GM21360 (cell line): Measurements from ENCODE around the gene TRAPPC5.

Experiments used
- ATAC-seq: cut with Tn5 transposase; IDR thresholded peaks from one replicate; pipeline ENCODE4 v1.9.1; 2021; ENCODE audit warnings: mild to moderate bottlenecking, moderate library complexity; ENCODE audit not compliant: unreplicated experiment

Gene TRAPPC5

DNA sequence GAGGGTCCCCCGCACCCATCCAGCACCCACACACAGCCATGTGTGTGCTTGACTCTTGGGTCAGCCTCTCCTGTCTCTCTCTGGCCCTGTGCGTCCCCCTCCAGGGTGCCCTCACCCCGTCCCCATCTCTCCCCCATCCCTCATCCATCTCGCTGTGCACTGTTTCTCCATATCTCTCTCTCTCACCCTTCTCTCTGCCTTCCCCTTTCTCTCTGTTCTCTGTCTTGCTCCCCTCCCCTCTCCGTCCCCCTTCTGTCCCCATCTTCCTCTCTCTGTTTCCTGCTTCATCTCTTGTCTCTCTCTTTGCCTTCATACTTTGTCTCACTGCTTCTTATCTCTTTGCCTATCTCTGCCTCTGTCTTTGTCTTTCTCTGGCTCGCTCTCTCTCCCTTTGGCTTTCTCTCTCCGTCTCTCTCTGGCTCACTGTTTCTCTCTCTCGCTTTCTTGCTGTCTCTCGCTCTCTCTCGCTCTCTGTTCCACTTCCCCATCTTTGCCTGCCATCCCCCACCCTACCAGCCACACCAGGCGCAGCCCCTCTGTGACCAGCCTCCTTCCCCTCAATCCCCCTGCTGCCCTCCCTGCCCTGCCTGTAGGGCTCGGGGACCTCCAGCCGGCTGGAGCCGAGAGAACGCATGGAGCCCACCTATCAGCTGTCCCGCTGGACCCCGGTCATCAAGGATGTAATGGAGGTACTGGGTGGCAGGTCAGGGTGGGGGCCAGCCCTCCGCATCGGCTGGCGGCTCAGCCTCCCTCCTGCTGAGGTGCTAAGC lies 34.8 kb upstream of the TRAPPC5 start:
- no peak for ATAC-seq

- ATAC-seq: no peak
Measured at GRCh38 chr19:7646426-7646700, 34.3 kb upstream of the TRAPPC5 start.

DNA sequence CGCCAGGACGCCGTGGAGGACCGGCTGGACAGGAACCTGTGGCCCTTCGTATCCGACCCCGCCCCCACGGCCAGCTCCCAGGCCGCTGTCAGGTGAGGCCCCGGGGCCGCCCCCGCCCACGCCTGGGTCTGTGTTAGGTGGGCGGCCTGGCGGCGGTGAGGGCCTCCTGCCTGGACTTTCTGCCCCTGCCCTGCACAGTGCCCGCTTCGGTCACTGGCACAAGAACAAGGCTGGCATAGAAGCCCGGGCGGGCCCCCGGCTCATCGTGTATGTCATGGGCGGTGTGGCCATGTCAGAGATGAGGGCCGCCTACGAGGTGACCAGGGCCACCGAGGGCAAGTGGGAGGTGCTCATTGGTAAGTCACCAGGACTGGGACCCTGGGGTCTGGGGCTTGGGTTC lies 33.5 kb upstream of the TRAPPC5 start:
- ATAC-seq: no peak

- ATAC-seq: no peak
Measured at GRCh38 chr19:7648265-7649014, 32.2 kb upstream of the TRAPPC5 start.

- no peak for ATAC-seq
Measured at GRCh38 chr19:7650148-7650547, 30.5 kb upstream of the TRAPPC5 start.

DNA sequence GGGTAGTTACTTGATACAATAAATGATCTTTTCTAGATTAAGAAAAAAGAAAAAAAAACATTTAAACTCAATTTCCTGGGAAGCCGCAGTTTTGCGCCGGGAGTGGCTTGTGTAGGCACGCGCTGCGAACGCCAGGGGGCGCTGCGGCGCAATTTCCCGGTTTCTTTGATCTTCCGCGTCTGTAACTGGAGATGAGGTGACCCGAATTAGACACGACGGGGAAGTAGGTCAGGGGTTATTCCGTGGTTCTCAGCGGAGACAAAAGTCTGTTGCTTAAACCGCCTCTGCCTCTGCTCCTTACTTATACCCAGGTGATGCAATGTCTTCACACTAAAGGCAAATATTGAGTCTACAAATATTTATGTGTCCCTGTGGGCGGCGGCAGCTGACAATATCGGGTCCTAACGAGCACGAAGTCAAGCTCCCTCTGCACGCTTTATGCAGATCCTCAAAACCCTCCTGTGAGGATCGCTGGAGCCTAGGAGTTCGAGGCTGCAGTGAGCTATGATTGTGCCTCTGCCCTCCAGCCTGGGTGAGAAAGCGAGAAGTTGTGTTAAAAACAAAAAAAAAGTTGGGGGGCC lies 28.5 kb upstream of the TRAPPC5 start:
- no peak for ATAC-seq

GRCh38 chr19:7654401-7654800 lies 26.2 kb upstream of the TRAPPC5 start:
- no peak for ATAC-seq

DNA sequence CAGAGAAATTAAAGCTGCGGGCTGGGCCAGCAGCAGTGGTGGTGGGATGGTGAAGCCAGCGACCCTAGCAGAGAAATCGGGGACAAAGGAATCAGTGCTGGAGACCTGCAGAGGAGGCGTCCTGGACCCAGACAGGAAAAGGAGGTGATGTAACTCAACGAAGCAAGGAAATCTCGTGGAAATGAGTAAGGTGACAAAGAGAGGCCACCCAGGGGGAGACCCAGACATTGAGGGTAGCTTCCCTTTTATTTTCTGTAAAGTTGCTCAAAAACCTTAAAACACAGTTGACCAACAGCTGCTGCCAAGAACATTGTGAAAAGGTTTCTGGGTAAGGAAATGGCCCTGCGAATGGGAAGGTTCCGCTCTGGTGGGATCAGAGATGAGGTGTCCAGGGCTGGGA lies 25.1 kb upstream of the TRAPPC5 start:
- ATAC-seq: no peak

DNA sequence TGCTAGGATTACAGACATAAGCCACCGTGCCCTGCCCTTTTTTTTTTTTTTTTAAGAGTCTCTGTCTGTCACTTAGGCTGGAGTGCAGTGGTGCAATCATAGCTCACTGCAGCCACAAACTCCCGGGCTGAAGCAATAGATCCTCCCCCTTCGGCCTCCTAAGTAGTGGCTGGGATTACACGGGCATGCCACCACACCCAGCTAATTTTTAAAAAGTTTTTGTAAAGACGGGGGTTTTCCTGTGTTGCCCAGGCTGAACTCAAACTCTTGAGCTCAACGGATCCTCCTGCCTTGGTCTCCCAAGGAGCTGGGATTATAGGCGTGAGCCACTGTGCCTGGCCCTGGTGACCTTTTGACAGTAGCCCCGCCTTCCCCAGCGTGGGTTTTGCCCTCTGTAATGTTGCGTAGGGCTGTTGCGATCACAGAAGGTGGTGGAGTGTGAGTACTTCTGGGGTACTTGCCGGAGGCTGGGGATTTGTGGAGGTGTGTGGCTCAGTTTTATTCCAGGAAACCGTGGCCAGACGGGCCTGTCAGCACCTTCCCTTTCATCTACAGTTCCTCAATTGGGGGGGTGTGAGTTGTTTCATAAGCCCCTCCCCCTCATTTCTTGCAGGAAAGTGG lies 23.4 kb upstream of the TRAPPC5 start:
- no peak for ATAC-seq

DNA sequence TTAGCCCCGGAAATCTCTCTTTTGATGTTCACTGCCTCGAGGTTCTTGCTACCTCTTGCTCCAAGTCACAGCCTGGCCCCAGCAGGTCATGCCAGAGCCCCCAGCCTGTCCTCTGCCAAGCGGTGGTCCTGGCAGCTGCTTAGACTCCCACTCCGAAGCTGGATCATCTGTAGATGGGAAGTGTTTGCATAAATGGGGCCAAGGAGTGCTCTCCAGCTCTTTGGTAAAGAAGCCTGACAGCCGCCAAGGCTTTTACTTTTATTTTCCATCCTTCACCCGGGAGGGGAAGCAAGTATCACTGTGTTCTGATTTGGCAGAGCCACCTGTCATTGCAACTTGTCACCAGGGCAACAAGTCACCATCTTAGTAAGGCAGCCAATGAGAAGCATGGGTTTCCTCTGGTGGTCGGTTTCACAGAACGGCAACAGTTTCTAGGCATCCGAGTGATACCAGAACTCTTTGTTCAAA lies 22.4 kb upstream of the TRAPPC5 start:
- no peak for ATAC-seq

DNA sequence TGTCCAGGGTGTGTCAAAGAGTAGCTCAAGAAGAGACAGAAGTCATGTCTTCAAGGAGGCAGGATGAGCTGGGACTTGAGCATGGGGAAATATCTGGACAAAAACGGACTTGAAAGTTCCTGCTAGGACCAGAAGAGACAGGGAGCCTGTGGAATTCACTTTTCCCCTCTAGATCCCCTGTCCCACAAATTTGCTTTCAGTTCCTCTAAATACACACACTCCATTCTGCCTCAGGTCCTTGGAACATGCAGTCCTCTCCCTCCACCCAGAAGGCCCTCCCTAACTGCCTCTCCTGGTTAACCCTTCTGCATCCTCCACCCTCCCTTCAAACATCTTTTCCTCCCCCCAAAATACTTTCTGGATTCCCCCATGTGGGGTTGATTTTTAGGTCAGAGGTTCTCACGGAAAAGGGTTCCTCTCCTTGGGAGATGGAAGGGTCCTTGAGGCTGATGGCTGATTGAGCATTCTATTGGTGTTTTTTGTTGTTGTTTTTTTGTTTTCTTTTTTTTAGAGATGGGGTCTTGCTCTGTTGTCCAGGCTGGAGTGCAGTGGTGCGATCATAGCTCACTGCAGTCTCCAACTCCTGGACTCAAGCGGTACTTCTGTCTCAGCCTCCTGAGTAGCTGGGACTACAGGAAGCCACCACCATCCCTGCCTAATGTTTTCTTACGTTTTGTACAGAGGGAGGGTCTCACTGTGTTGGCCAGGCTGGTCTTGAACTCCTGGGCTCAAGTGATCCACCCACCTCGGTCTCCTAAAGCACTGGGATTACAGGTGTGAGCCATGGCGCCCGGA lies 18.7 kb upstream of the TRAPPC5 start:
- no peak for ATAC-seq

DNA sequence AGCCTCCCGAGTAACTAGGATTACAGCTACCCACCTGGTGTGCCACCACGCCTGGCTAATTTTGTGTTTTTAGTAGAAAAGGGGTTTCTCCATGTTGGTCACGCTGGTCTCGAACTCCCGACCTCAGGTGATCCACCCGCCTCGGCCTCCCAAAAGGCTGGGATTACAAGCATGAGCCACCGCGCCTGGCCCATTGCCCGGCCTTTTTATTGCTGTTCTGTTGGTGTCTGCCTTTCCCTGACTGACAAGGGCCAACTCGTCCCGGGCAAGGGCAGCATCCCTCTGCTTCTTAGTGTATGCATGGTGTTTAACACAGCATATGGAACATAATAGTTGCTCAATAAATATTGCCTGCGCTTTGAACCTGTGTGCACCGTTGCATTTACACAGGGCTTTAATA lies 18.0 kb upstream of the TRAPPC5 start:
- ATAC-seq: no peak

DNA sequence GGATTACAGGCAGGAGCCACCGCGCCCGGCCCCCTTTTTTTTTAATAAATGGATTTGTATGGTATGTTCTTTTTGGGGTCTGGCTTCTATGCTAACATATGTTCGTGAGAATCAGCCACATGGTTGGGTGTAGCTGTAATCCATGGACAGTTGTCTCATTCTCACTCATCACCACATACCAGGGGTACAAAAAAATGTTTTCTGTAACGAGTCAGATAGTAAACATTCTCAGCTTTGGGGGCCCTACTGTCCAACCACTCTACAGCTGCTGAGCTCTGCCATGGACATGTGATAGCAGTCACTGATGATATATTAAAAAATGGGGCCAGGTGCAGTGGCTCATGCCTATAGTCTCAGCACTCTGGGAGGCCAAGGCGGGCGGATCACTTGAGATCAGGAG lies 16.9 kb upstream of the TRAPPC5 start:
- ATAC-seq: no peak

DNA sequence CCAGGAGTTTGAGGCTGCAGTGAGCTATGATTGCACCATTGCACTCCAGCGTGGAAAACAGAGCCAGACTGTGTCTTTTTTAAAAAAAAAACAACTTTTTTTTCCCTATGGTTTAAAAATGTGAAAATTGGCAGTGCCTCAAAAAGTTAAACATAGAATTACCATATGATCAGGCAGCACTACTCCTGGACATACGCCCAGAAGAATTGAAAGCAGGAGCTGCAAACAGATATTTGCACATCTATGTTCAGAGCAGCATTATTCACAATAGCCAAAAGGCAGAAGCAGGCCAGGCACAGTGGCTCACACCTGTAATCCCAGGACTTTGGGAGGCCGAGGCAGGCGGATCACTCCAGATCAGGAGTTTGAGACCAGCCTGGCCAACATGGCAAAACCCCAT lies 15.6 kb upstream of the TRAPPC5 start:
- ATAC-seq: no peak

GRCh38 chr19:7668842-7669241 lies 11.8 kb upstream of the TRAPPC5 start, which contains the start of gene RETN:
RETN (plus strand) TSS chr19:7669049; CDS start chr19:7669327, 278 bp downstream.
- no peak for ATAC-seq

GRCh38 chr19:7669641-7670040 lies 11.0 kb upstream of the TRAPPC5 start:
- ATAC-seq: no peak

- no peak for ATAC-seq
Measured at GRCh38 chr19:7670150-7670783, 10.4 kb upstream of the TRAPPC5 start.

- no peak for ATAC-seq
Measured at GRCh38 chr19:7670790-7671189, 9.8 kb upstream of the TRAPPC5 start.

DNA sequence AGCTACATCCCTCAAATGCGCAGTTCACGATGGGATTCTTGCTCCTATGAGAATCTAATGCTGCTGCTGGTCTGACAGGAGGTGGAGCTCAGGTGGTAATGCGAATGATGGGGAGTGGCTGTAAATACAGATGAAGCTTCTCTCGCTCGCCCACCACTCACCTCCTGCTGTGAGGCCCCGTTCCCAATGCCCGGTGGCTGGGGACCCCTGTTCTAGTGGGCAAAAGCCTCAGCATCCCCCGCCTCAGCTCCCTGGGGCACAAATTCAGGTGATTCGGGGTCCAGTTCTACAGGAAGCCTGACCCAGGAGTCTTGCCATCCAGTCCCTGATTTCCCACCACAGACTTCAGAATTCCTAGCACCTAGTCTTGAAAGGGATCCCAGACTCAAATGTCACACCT lies 8.1 kb upstream of the TRAPPC5 start:
- ATAC-seq: no peak
